COLO668 (cell line): ENCODE measurements around the gene PCOLCE2.

Experiments used
- DNase-seq: peaks from one replicate; lab custom pipeline; 2025; ENCODE audit not compliant: unreplicated experiment; lab: John Stamatoyannopoulos, UW

PCOLCE2 gene

GRCh38 chr3:142888481-142889211 is at the start of gene PCOLCE2:
Gene PCOLCE2 (minus strand): TSS chr3:142889083. CDS start chr3:142888896, 187 bp downstream.
- peak; percentile 61 for DNase-seq

- no peak for DNase-seq
Observed at GRCh38 chr3:142935963-142936362, 47.1 kb upstream of the PCOLCE2 start.

GRCh38 chr3:142934887-142935269 is 46.0 kb upstream of the PCOLCE2 start:
- no peak for DNase-seq

GRCh38 chr3:142934128-142934886 is 45.4 kb upstream of the PCOLCE2 start:
- DNase-seq = no peak

- DNase-seq = no peak
Observed at GRCh38 chr3:142931222-142931621, 42.3 kb upstream of the PCOLCE2 start.

GRCh38 chr3:142930463-142930862 is 41.6 kb upstream of the PCOLCE2 start:
- DNase-seq = no peak

- no peak for DNase-seq
Observed at GRCh38 chr3:142929890-142930289, 41.0 kb upstream of the PCOLCE2 start.

- peak; percentile 32 for DNase-seq
Observed at GRCh38 chr3:142929109-142929508, 40.2 kb upstream of the PCOLCE2 start.

GRCh38 chr3:142926368-142926944 is 37.6 kb upstream of the PCOLCE2 start:
- no peak for DNase-seq

GRCh38 chr3:142925140-142925539 is 36.3 kb upstream of the PCOLCE2 start:
- no peak for DNase-seq

- DNase-seq = no peak
Observed at GRCh38 chr3:142923694-142924093, 34.8 kb upstream of the PCOLCE2 start.

- no peak for DNase-seq
Observed at GRCh38 chr3:142916605-142917004, 27.7 kb upstream of the PCOLCE2 start.

GRCh38 chr3:142915636-142916035 is 26.8 kb upstream of the PCOLCE2 start:
- no peak for DNase-seq

GRCh38 chr3:142914286-142914811 is 25.5 kb upstream of the PCOLCE2 start:
- DNase-seq = no peak

GRCh38 chr3:142913432-142913831 is 24.5 kb upstream of the PCOLCE2 start:
- DNase-seq = no peak

GRCh38 chr3:142912402-142913172 is 23.7 kb upstream of the PCOLCE2 start:
- no peak for DNase-seq

- DNase-seq = no peak
Observed at GRCh38 chr3:142910280-142910679, 21.4 kb upstream of the PCOLCE2 start.

- no peak for DNase-seq
Observed at GRCh38 chr3:142909282-142909681, 20.4 kb upstream of the PCOLCE2 start.

GRCh38 chr3:142907996-142908395 is 19.1 kb upstream of the PCOLCE2 start:
- no peak for DNase-seq

- DNase-seq = no peak
Observed at GRCh38 chr3:142904639-142905436, 16.0 kb upstream of the PCOLCE2 start.
